ENCODE data around the gene SAMD11.

Gene SAMD11

GRCh38 chr1:969260-969855 is 45.6 kb downstream of the SAMD11 start:
- TF ChIP-seq REST (IDR thresholded peaks at IDR 0.05; ENCODE audit: low read depth) (no peak), MAX (IDR thresholded peaks at IDR 0.05) (no peak), TAF1 (IDR thresholded peaks at IDR 0.05; ENCODE audit: low read depth) (no peak), EGR1 (IDR thresholded peaks at IDR 0.05) (no peak), NFIC (IDR thresholded peaks at IDR 0.05) (no peak), ZBTB7A (IDR thresholded peaks at IDR 0.05; ENCODE audit: low read depth) (no peak), CEBPB (IDR thresholded peaks at IDR 0.05) (no peak), RAD21 (IDR thresholded peaks at IDR 0.05; ENCODE audit: low read depth) (no peak)

- TF ChIP-seq NFIC (IDR thresholded peaks at IDR 0.05) (no peak), CREB1 (IDR thresholded peaks at IDR 0.05; ENCODE audit: low read depth) (no peak), USF1 (IDR thresholded peaks at IDR 0.05) (no peak), TCF12 (IDR thresholded peaks at IDR 0.05; ENCODE audit: low read depth) (no peak), CEBPB (IDR thresholded peaks at IDR 0.05) (no peak), YY1 (IDR thresholded peaks at IDR 0.05; ENCODE audit: low read depth) (no peak), EP300 (IDR thresholded peaks at IDR 0.05; ENCODE audit: borderline replicate concordance) (no peak), FOXM1 (IDR thresholded peaks at IDR 0.05; ENCODE audit: borderline replicate concordance, low read depth) (no peak), ZBTB7A (IDR thresholded peaks at IDR 0.05; ENCODE audit: low read depth) (no peak), EGR1 (IDR thresholded peaks at IDR 0.05) (no peak), TEAD4 (IDR thresholded peaks at IDR 0.05) (no peak), RAD21 (IDR thresholded peaks at IDR 0.05; ENCODE audit: low read depth) (no peak), REST (IDR thresholded peaks at IDR 0.05; ENCODE audit: low read depth) (no peak), MAX (IDR thresholded peaks at IDR 0.05) (no peak), TAF1 (IDR thresholded peaks at IDR 0.05; ENCODE audit: low read depth) (no peak)
These were observed 46.7 kb downstream of the SAMD11 start for GRCh38 chr1:970242-970972.

- TF ChIP-seq YY1 (IDR thresholded peaks at IDR 0.05; ENCODE audit: low read depth) (no peak), EGR1 (IDR thresholded peaks at IDR 0.05) (no peak), TAF1 (IDR thresholded peaks at IDR 0.05; ENCODE audit: low read depth) (no peak), USF1 (IDR thresholded peaks at IDR 0.05) (no peak), EP300 (IDR thresholded peaks at IDR 0.05; ENCODE audit: borderline replicate concordance) (no peak), ZBTB7A (IDR thresholded peaks at IDR 0.05; ENCODE audit: low read depth) (no peak)
These were observed 47.4 kb downstream of the SAMD11 start for GRCh38 chr1:970973-971730.

GRCh38 chr1:971751-972506 is 48.2 kb downstream of the SAMD11 start:
- TF ChIP-seq FOXM1 (IDR thresholded peaks at IDR 0.05; ENCODE audit: borderline replicate concordance, low read depth), result no peak
- TF ChIP-seq CREB1 (IDR thresholded peaks at IDR 0.05; ENCODE audit: low read depth), result no peak
- no peak for TF ChIP-seq YY1 (IDR thresholded peaks at IDR 0.05; ENCODE audit: low read depth)
- TF ChIP-seq TAF1 (IDR thresholded peaks at IDR 0.05; ENCODE audit: low read depth), result no peak
- no peak for TF ChIP-seq MAX (IDR thresholded peaks at IDR 0.05)
- no peak for TF ChIP-seq CEBPB (IDR thresholded peaks at IDR 0.05)
